Mucosa of gallbladder (tissue), 1 donor: ENCODE results near the gene KIF27. TPM values are rescaled to one million over a fixed set of nuclear protein-coding genes. Genes with fewer than 3 reads are reported as not detected.
"Not testable (repeated sequence)": the region's sequence is repeated elsewhere in the genome, so short reads cannot be mapped to it uniquely, and the experiment has no call there.

Experiments
- DNase-seq: peaks from one replicate; pipeline ENCODE4 v3.0.0-alpha.2; 2020; ENCODE audit warnings: low spot score
- total RNA-seq: library from RNA; stranded (reverse); gene quantifications from one replicate; pipeline ENCODE4 v1.2.1, GENCODE V29; 2021
- donor health status: DM: no; HTN: no; CAD: no.

KIF27 gene
- total RNA-seq, 1 donor from 2014 or later, result 7.9 TPM

DNA sequence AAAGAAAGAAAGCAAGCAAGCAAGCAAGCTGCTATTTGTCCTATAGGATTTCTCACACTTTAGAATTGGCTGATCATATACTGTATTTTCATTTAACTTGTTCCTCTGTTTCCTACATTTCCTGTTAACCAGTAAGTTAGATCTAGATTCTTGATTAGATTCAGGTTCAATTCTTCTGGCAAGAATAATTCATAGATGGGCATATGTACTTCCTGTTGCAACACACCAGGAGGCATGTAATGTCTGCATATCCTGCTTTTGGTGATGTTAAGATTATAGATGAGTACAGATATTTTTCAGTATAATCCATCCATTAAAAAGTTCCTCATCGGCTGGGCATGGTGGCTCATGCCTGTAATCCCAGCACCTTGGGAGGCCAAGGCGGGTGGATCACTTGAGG, 10.8 kb upstream of the KIF27 start:
- DNase-seq, result no peak

DNA sequence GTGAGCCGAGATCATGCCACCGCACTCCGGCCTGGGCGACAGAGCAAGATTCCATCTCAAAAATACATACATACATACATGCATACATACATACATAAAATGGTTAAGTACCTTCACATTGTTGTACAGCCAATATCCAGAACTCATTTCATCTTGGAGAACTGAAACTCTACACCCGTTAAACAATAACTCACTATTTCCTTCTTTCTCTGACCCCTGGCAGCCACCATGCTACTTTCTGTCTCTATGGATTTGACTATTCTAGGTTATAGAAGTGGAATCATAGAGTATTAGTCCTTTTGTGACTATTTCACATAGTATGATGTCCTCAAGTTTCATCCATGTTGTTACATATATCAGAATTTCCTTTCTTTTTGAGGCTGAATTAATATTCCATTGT, 9.6 kb upstream of the KIF27 start:
- DNase-seq, result no peak

DNA sequence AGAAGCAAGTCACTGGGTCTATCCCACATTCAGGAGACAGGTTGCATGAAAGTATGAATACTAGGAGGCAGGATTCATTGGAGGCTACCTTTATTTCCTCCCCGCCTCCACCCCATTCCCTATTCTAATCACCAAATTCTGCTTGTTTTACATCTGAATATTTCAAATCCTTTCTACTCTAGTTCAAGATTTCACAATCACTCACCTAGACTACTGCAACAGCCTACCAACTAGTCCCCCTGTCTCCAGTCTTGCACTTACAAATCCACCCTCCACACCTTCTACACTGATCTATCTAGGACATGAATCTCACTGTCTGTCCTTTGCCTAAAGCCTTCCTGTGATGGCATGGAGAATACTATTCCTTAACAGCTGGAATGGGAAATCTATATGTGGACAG, 6.4 kb upstream of the KIF27 start:
- DNase-seq, result no peak

DNA sequence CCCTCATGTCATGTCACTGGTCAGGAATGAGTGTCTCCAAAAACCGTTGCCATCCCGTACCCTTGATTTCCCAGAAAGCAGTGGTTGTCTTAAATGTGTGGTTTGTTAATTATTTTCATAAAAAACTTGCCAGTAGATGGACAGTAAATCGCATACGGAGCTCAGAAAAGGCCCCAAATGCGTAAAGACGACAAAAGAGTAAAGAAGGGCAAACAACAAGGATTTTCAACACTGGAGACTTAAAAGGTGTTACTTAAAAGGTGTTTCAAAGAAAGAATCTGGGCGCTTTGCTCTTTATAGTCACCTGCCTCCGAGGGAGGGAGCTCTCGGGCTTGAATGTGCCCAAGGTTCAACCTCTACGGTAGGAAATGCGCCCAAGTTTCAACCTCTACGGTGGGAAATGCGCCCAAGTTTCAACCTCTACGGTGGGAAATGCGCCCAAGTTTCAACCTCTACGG, 734 bp downstream of the KIF27 start:
- peak; percentile 63 for DNase-seq

DNA sequence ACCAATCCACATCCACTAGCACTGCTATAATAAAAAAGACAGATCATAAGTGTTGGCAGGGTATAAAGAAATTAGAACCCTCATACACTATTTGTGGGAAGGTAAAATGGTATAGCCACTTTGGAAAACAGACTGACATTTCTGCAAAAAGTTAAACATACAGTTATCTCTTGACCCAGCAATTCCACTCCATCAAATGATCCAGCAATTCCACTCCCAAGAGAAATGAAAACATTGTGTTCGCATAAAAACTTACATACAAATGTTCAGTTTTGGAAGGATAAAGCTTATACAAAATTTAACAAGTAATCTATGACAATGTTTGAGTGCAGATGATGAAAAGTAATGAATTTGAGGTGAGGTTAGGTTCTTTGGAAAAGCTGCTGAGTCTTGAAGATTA, 2.1 kb downstream of the KIF27 start:
- DNase-seq, result no peak

DNA sequence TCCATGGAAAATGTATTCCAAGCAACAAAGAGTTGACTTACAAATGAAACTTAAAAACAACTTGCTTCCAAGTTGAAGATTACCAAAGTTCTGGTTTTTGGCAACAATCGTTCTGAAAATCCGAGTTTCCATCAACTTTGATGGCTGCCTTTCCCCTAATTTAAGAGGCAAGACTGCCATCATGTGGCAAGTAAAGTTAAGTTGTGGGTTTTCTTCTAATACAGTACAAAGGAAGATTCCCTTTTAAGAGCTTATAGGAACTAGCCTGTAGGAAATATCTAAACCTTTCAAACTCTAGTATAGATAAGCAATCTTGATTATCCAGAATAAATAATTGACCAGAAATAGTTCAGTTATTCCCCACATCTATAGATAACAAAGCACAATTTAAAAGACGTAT, 9.0 kb downstream of the KIF27 start:
- not testable (repeated sequence) for DNase-seq

DNA sequence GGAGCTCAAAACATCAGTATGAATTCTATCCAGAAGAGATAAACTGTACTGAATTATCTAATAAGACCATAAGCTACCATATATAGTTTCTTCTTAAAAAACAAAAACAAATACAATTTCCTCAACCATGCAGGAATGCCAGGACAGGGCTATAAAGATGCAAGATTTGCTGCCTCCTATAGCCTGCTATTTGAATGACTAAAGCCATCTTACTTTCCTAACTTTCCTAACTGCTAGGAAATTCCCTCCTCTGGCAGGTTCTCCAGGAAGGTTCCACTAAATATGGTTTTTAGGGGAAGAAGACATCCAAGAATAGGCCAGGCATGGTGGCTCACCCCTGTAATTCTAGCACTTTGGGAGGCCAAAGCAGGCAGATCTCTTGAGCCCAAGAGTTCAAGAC, 15.1 kb downstream of the KIF27 start:
- DNase-seq, result no peak

DNA sequence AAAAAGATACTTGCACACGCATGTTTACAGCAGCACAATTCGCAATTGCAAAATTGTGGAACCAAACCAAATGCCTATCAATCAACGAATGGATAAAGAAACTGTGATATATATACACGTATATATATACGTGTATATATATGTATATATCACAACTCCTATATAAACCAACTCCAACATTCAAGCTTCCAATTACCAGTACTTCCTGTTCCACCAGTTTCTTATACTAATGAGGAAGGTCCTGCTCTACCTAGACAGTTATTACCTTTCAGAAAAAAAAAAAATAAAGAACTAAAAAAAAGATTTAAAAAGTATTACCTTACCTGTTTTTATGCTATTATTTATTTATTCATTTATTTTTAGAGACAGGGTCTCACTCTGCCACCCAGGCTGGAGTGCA, 20.6 kb downstream of the KIF27 start:
- not testable (repeated sequence) for DNase-seq

DNA sequence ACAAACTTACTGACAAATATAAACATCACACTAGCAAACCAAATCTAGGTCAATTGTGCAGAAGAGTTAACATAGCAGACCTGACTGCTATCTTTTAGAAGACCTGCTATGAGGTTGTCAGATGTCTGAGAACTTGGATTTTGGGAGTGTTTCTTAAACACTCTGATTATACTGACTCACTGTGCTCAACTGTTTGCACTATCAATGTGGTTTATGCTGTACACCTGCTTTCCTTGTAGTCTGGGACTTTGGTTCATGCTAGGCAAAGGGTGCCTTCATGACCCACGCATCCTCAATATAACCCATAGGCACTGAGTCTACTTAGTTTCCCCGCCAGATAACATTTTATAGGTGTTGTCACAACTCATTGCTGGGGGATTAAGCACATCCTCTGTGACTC, 26.9 kb downstream of the KIF27 start:
- not testable (repeated sequence) for DNase-seq

DNA sequence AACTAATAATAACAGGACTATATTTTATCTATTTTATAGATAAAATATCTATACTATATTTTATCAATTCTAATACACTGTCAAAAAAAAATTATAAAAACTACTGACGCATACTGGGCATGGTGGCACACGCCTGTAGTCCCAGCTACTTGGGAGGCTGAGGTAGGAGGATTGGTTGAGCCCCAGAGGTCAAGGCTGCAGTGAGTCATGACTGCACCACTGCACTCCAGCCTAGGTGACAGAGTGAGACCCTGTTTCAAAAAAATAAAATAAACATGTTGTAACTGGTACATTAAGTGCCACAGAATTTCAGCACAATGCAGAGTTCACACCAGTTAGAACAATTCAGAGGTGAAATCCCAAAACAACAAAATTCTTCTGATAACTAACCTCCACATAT, 34.7 kb downstream of the KIF27 start:
- DNase-seq, result not testable (repeated sequence)

DNA sequence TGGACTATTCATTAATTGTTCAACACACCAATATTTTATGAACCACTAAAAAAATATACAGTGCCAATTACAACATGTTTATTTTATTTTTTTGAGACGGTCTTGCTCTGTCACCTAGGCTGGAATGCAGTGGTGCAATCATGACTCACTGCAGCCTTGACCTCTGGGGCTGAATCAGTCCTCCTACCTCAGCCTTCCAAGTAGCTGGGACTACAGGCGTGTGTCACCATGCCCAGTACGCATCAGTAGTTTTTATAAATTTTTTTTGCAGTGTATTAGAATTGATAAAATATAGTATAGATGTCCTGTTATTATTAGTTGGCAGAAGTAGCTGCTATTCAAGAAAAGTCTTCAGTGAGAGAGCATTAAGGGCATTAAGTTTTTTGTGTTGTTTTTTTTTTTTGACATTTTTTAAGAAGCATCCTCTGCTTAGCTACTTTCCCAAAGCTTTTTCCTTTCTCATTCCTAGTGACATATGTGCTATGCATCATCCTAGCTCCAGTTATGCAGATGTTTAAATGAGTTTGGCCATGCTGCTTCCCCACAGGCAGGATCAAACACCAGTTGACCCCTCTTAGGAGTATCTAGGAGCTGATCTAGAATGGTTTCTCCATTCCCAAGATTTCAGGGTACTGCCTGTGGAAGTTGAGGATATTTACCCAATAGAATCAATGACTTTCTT, 35.5 kb downstream of the KIF27 start:
- DNase-seq, result peak; percentile 12

DNA sequence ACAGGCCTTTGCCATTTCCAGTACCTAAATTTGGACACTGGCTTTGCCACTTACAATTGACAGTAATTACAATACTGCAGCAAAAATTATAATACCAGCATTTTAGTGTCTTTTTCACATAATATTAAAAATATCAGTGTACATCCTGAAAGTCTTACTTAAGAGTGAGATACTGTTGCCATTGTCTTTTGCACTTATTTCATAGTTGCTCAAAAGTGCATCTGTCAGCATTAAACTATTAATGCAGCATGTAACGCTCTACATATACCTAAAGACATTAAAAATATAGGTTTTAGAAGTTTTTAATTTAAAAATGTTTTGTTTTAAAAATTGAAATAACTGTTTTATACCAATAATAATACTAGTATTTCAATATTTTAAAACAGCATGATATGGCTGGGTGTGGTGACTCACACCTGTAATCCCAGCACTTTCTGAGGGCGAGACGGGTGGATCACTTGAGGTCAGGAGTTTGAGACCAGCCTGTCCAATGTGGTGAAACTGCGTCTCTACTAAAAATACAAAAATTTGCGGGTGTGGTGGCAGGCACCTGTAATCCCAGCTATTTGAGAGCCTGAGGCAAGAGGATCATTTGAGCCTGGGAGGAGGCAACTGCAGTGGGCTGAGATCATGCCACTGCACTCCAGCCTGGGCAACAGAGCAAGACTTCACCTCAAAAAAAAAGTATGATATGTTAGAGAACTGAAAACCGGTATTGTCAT, 39.4 kb downstream of the KIF27 start:
- not testable (repeated sequence) for DNase-seq

DNA sequence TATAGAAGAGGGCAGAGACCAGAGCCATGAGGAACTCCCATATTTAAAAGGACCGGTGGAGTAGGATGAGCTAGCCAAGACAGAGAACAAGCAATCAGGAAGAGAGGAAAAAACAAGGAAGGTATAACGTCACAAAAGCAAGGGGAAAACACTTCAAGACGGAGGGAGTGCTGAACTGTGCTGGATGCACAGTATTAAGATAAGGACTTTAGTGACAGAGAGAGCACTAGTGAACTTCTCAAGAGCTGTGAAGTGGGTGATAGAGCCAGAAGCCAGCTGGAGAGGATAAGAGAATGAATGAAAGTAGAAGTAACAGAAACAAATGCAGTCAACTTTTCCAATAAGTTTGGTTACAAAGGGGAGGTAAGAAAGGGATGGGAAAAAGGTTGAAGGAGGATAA, 45.7 kb downstream of the KIF27 start:
- DNase-seq, result not testable (repeated sequence)

DNA sequence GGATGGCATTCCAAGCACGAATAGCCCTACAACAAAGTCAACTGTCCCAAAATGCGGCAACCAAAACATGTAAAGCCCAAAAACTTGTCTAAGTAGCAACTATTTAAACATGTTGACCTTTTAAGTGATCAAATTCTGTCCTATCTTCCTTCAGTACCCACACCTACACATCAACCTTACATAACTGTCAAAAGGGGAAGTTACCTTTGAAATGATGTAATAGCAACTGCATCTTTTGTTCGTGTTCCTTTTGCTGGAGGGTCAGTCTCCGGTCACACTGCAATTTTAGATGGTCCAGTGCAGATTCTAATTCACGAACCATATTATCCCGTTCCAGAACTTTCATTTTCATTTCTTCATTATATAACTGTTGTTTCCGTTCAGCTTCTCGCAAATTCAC, 71.3 kb downstream of the KIF27 start:
- DNase-seq, result not testable (repeated sequence)

DNA sequence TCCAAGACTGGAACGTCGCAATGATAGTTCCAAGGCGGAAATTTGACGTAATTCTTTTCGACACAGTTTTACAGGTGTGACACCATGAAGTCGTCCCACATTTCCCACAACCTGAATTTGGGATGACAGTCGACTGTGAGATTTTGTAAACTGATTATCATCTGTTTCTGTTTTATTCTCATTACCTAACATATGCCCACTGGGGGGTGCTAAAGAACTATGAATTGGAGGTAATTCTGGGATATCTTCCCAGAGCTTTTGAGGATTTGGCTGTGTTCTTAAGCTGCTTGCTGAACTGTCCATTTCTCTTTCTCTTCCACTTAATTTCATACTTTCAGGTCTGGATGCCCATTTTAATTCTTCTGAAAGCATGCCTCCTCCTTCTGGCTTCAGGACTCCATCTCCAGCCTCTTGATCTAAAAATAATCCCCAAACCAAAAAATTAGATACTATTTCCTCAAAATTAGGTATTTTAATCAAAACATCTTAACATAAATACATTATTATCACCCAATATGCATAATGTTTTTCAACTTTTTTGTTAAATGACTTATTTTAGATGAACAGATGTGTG, 84.1 kb downstream of the KIF27 start:
- not testable (repeated sequence) for DNase-seq

DNA sequence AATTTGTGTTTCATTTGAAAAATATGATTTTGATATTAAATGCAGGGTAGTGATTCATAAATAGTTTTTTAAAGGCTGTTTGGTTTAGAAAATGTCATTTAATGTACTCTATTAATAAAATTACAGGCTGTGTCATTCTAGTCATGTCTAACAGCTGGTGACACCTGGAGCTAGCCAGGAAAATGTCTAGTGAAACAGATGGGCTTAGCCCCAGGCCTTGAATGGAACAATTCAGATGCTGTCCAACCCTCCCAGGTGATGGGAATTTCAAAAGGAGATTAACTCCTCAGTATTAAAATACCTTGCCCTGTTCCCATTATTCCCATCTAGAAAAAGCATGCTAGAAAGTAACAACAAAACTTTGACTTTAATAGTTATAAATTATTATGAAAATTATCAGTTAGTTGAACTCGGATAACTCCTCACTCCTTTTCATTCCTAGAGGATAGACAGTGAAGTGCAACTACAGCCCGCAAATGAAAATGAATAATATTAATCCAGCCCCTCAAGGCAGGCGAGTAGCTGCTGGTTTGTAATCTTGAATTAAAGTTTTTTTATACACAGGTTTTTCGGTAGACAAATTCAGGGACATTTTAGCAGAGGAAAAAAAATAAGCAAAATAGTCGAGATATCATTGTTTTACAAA, 90.7 kb downstream of the KIF27 start:
- not testable (repeated sequence) for DNase-seq

DNA sequence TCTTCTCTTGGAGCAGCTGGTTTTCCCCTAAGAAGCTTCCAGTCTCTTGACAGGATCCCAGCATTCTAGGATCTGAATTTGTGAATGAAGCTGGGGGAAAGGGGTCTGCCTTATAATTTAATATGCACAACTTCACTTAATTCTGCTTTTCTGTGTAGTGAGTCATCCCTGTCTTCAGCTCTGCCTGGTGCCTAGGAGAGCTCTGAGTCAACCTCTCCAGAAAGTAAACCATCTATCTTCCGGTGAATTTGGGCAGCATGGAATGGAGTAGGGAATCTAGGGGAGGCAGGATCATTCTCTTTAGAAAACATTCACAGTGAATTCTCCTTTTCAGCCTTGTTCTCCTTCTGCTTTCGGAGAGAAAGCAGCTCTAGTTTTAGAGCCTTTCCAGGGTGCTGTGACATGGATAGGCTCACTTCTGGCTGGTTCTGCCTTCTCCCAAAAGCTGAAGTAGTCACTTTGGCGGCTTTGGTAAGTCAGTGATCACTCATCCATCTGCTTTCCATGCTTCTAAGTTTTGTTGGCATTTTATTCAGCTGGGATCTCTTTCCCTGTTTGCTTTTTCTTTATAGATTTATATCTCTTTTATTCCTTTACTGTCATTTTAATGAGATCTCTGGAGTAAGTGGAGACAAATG, 96.1 kb downstream of the KIF27 start:
- not testable (repeated sequence) for DNase-seq

DNA sequence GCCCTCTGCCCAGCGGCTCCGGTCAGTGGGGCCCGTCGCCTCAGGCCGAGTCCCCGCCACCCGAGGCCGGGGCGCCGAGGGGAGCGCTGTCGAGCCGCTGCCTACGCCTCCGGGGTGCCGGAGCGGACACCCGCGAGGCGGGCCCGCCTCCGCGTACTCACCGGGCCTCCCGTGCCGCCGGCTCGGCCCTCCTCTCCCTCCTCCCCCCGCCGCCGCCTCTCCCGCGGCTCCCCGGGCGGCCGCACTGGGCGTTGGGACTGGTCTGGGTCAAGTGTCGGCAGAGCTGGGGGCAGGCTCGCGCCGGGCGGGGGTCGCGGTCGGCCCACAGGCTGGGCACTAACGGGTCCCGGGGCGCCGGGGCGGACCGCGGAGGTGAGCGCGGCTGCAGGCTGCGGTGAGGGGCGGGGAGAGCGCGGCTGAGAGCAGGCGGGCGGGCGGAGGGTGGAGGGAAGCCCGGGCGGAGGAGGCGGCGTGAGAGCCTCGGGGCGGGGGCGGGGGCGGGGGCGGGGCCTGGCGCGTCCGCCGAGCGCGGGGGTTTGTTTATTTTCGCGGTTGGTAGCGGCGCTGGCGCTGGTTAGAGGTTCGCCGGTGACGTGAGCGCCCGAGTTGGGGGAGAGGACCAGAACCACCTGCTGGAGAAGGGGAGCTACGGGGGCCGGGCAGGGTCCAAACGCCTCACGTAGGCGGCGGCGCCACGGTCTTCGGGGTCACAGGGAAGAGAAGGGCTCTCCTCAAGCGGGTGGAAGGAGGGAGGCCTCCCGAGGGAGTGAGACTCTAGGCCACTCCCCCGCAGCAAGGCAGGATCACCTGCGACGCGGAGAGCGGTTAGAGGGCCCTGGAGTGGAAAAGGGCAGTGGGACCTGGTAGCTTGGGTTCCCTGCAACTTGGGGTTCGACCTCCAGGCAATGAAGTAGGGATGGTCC, 103.6 kb downstream of the KIF27 start, which contains the start of gene GKAP1:
Gene GKAP1 (minus strand): TSS at position 414 of the 923 bp plus-strand sequence. CDS start 11,252 bp downstream, outside the sequence.
- DNase-seq, result peak; percentile 78

DNA sequence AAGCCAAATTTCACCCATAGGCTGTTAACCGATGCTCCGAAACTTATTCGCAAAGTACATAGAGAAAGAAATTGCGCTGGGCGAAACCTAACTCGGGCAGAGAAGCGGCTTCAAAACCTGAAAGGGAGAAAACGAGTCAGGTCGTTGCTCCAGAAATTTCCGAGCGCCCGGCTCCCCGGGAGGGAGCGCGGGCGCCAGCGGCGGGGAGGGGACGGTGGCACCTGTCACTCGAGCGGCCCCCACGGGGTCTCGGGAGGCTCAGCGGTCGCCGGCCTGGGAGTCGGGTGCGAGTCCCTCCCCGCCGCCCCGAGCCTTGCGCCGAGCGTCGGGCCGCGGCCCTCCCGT, 104.2 kb downstream of the KIF27 start:
- DNase-seq, result not testable (repeated sequence)

DNA sequence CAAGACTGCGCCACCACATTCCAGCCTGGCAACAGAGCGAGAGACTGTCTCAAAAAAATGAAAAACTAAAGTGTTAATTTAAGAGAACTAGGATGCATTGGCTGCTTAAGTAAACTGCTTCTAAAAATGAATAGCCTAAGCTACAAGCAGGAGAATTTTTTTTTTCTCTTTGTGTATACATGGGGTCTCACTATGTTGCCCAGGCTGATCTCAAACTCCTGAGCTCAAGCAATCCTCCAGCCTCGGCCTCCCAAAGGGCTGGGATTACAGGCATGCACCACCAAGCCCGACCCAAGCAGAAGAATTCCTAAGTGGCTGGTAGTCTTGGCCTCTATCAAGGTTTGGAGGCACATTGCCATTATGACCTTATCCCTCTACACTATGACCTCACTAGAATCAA, 106.1 kb downstream of the KIF27 start:
- not testable (repeated sequence) for DNase-seq

DNA sequence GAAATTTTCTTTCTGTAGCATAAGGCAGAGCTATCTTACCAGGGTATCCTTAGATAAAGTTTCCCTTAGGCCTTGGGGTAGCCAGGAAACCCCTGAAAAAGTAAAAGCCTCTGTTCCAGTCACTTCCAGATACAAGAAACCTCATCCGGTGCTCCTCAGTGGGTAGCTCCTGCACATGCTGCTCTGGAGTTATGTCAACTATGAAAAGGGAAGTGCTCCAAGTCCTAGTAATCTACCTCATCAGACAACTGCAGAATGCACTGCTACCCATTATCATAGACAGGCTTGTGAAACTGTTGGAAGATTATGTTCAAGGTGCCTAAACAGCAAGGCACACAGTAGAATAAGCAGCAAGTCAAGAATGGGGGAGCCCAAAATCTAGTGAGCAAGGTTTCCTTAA, 112.0 kb downstream of the KIF27 start:
- DNase-seq, result not testable (repeated sequence)
